ENCODE results near the gene BCR.

DNA sequence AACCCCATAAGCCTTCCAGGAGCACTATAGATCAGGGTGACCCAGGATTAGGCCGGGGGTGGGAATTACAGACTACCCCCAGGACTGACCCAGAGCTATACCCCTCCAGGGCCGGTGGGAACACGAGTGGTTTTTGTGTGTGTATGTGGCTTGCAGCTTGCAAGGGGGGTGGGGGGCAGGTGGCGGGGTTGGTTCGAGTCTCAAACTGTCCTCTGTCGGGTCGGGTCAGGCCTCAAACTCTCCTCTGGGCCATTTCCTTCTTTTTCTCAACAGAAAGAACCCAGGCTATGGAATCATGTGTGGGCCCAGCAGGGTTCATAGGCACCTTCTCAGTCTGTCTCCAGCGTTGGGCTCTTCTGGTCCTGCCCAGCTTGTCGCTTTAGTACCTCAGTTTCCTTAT lies 58.4 kb downstream of the BCR start:
- TF ChIP-seq, protein P1, sequence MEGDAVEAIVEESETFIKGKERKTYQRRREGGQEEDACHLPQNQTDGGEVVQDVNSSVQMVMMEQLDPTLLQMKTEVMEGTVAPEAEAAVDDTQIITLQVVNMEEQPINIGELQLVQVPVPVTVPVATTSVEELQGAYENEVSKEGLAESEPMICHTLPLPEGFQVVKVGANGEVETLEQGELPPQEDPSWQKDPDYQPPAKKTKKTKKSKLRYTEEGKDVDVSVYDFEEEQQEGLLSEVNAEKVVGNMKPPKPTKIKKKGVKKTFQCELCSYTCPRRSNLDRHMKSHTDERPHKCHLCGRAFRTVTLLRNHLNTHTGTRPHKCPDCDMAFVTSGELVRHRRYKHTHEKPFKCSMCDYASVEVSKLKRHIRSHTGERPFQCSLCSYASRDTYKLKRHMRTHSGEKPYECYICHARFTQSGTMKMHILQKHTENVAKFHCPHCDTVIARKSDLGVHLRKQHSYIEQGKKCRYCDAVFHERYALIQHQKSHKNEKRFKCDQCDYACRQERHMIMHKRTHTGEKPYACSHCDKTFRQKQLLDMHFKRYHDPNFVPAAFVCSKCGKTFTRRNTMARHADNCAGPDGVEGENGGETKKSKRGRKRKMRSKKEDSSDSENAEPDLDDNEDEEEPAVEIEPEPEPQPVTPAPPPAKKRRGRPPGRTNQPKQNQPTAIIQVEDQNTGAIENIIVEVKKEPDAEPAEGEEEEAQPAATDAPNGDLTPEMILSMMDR (IDR thresholded peaks at IDR 0.05) = no peak
- TF ChIP-seq EZH2 (IDR thresholded peaks at IDR 0.05; ENCODE audit: borderline replicate concordance, insufficient read depth, low read depth, low read length, poor library complexity, severe bottlenecking) = no peak

Measured in B cell (primary cell).